Measurements from ENCODE around the gene PCDH12.

DNA sequence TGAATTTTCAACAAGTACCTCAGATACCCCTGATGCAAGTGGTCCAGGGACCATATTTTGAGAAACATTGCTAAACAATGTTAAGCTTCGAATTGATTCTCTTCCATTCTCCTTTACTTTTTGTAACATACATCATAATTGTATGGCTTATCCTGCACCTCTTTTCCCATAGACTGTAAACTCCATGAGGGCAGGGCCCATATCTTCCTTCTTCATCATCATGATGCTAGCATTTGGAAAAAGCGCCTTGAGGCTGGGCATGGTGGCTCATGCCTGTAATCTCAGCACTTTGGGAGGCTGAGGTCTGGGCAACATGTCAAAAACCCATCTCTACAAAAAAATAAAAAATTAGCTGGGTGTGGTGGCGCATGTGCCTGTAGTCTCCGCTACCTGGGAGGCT, 48.8 kb downstream of the PCDH12 start:
- TF ChIP-seq SIN3A (IDR thresholded peaks at IDR 0.05; ENCODE audit: low read depth) (no peak), SRF (IDR thresholded peaks at IDR 0.05; ENCODE audit: low read depth) (no peak), POLR2A (IDR thresholded peaks at IDR 0.05; ENCODE audit: borderline replicate concordance, extremely low read depth, insufficient read depth, insufficient read length) (no peak), POLR2AphosphoS5 (IDR thresholded peaks at IDR 0.05; ENCODE audit: low read depth, low read length) (no peak), EZH2phosphoT487 (IDR thresholded peaks at IDR 0.05; ENCODE audit: borderline replicate concordance) (no peak), EZH2 (IDR thresholded peaks at IDR 0.05) (no peak), CBX3 (IDR thresholded peaks at IDR 0.05; ENCODE audit: low read depth) (no peak), JUND (IDR thresholded peaks at IDR 0.05) (no peak)
- TF ChIP-seq, protein P1, sequence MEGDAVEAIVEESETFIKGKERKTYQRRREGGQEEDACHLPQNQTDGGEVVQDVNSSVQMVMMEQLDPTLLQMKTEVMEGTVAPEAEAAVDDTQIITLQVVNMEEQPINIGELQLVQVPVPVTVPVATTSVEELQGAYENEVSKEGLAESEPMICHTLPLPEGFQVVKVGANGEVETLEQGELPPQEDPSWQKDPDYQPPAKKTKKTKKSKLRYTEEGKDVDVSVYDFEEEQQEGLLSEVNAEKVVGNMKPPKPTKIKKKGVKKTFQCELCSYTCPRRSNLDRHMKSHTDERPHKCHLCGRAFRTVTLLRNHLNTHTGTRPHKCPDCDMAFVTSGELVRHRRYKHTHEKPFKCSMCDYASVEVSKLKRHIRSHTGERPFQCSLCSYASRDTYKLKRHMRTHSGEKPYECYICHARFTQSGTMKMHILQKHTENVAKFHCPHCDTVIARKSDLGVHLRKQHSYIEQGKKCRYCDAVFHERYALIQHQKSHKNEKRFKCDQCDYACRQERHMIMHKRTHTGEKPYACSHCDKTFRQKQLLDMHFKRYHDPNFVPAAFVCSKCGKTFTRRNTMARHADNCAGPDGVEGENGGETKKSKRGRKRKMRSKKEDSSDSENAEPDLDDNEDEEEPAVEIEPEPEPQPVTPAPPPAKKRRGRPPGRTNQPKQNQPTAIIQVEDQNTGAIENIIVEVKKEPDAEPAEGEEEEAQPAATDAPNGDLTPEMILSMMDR (IDR thresholded peaks at IDR 0.05 in 2 of 3, conservative IDR thresholded peaks at IDR 0.05 in 1 of 3; ENCODE audit: borderline replicate concordance in 1 of 3, insufficient read depth in 1 of 3, low read depth in 2 of 3, low read length in 2 of 3) = no peak
- TF ChIP-seq, protein P2, sequence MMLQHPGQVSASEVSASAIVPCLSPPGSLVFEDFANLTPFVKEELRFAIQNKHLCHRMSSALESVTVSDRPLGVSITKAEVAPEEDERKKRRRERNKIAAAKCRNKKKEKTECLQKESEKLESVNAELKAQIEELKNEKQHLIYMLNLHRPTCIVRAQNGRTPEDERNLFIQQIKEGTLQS (IDR thresholded peaks at IDR 0.05) = no peak
- TF ChIP-seq, protein P3, sequence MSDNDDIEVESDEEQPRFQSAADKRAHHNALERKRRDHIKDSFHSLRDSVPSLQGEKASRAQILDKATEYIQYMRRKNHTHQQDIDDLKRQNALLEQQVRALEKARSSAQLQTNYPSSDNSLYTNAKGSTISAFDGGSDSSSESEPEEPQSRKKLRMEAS (IDR thresholded peaks at IDR 0.05) = no peak
- TF ChIP-seq, protein P4, sequence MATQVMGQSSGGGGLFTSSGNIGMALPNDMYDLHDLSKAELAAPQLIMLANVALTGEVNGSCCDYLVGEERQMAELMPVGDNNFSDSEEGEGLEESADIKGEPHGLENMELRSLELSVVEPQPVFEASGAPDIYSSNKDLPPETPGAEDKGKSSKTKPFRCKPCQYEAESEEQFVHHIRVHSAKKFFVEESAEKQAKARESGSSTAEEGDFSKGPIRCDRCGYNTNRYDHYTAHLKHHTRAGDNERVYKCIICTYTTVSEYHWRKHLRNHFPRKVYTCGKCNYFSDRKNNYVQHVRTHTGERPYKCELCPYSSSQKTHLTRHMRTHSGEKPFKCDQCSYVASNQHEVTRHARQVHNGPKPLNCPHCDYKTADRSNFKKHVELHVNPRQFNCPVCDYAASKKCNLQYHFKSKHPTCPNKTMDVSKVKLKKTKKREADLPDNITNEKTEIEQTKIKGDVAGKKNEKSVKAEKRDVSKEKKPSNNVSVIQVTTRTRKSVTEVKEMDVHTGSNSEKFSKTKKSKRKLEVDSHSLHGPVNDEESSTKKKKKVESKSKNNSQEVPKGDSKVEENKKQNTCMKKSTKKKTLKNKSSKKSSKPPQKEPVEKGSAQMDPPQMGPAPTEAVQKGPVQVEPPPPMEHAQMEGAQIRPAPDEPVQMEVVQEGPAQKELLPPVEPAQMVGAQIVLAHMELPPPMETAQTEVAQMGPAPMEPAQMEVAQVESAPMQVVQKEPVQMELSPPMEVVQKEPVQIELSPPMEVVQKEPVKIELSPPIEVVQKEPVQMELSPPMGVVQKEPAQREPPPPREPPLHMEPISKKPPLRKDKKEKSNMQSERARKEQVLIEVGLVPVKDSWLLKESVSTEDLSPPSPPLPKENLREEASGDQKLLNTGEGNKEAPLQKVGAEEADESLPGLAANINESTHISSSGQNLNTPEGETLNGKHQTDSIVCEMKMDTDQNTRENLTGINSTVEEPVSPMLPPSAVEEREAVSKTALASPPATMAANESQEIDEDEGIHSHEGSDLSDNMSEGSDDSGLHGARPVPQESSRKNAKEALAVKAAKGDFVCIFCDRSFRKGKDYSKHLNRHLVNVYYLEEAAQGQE (IDR thresholded peaks at IDR 0.05; ENCODE audit: low read depth) = no peak

Measured in HCT116 (cell line).